ENCODE results near the gene STARD9.
A peak's percentile ranks its signal among the peaks of the same experiment; 100 is the strongest.
"Not testable (repeated sequence)": the region's sequence is repeated elsewhere in the genome, so short reads cannot be mapped to it uniquely, and the experiment has no call there.

Gene STARD9

DNA sequence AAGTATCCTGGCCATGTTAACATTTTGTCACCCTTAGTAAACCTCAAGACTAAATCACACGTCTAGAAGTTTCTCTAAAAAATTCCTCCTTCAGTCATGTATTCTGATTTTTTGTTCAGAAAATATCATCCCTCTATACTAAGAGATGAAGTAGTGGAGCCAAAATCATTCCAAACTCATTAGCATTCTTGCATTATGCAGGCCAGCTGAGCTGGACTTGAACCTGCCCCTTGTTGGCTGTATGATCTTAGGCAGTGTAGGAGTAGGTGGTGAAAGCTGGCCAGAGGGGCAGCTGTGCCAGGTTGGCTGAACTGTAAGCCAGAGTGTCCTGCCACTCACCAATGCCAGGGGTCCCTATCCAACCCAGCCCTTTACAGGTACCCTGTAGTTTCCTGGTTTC, 92.4 kb downstream of the STARD9 start:
- TF ChIP-seq, protein P1, sequence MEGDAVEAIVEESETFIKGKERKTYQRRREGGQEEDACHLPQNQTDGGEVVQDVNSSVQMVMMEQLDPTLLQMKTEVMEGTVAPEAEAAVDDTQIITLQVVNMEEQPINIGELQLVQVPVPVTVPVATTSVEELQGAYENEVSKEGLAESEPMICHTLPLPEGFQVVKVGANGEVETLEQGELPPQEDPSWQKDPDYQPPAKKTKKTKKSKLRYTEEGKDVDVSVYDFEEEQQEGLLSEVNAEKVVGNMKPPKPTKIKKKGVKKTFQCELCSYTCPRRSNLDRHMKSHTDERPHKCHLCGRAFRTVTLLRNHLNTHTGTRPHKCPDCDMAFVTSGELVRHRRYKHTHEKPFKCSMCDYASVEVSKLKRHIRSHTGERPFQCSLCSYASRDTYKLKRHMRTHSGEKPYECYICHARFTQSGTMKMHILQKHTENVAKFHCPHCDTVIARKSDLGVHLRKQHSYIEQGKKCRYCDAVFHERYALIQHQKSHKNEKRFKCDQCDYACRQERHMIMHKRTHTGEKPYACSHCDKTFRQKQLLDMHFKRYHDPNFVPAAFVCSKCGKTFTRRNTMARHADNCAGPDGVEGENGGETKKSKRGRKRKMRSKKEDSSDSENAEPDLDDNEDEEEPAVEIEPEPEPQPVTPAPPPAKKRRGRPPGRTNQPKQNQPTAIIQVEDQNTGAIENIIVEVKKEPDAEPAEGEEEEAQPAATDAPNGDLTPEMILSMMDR (IDR thresholded peaks at IDR 0.05; ENCODE audit: insufficient read depth, low read depth, low read length, missing control alignments) = no peak
- H3K4me3 ChIP-seq (ENCODE audit: low read depth, low read length) = no peak overlapping the region
- no peak for DNase-seq (ENCODE audit: low read depth)

DNA sequence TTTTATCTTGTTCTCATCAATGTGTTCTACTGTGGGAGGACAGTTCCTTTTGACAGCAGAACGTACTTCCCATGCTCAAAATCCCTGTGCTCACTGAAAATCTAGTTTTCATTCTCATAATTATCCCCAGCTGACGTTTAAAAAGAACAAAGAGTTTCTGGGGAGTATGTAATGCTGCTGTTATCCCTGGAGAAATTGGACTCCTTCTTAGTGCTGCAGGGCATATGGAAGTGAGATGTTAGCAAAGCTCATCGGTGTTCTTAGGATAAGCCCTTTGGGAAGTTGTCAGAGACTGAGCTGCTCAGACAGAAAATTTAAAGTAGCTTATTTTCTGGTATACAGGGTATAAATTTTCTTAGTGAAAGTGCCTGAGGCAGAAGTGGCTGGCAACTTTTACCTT, 95.0 kb downstream of the STARD9 start:
- TF ChIP-seq, protein P1 (IDR thresholded peaks at IDR 0.05; ENCODE audit: insufficient read depth, low read depth, low read length, missing control alignments) = no peak
- H3K4me3 ChIP-seq (ENCODE audit: low read depth, low read length) = no peak overlapping the region
- no peak for DNase-seq (ENCODE audit: low read depth)

DNA sequence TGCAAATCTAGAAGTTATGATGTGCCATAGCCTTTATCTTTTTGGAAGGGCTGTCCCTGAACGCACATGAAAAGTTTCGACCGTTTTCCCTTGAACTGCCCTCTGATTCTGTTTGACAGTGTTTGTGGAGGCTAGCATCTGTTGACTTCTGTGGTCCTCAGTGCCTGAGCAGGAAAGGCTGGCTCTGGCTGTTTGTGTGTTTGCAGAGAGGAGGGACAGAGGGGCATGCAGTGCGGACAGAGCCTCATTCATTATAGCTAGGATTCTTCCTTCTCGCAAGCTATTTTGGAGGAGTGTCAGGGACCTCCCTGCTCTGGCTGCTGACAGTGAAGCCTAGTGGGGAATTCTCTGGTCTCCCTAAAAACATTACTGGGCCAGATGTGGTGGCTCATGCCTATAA, 97.0 kb downstream of the STARD9 start:
- TF ChIP-seq, protein P1 (IDR thresholded peaks at IDR 0.05; ENCODE audit: insufficient read depth, low read depth, low read length, missing control alignments) = no peak
- no peak overlapping the region for H3K4me3 ChIP-seq (ENCODE audit: low read depth, low read length)
- no peak for DNase-seq (ENCODE audit: low read depth)

DNA sequence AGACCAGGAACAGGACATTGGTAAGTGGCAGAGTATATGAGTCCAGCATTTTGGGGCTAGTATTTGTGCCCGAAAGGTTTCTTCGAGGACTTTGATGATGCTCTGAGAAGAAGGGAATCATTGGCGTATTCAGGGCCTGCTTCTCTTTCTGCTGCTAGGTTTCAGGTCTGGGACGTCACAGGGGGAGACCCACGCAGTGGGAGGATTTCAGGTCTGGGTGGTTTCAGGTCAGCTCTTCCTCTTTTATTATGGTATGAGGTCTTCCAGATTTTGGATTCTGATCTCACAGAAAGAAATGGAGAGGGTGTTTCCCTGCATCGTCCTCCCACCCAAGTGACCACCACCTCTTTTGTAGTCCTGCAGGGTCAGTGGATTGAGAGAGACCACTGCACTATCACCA, 99.1 kb downstream of the STARD9 start:
- TF ChIP-seq, protein P1 (IDR thresholded peaks at IDR 0.05; ENCODE audit: insufficient read depth, low read depth, low read length, missing control alignments) = no peak
- no peak for DNase-seq (ENCODE audit: low read depth)
- no peak overlapping the region for H3K4me3 ChIP-seq (ENCODE audit: low read depth, low read length)

DNA sequence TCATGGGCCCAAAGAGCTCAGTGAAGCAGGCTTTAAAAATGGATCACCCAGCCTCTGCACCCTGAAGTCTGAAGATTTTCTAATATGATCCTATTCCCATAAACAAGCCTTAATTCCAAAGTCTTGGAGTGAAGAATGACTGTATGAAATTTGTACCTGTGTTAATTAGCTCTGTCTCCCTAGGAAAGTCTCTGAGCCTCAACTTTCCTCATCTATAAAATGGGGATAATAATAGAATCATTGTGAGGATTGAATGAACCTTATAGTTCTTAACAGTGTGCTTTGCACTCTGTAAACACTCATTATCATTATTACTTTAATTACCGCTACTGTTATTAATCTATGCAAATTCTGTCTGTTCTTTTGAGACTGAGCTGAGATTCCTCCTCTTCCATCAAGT, 99.6 kb downstream of the STARD9 start:
- no peak overlapping the region for H3K4me3 ChIP-seq (ENCODE audit: low read depth, low read length)
- TF ChIP-seq, protein P1 (IDR thresholded peaks at IDR 0.05; ENCODE audit: insufficient read depth, low read depth, low read length, missing control alignments) = no peak
- DNase-seq (ENCODE audit: low read depth) = no peak

DNA sequence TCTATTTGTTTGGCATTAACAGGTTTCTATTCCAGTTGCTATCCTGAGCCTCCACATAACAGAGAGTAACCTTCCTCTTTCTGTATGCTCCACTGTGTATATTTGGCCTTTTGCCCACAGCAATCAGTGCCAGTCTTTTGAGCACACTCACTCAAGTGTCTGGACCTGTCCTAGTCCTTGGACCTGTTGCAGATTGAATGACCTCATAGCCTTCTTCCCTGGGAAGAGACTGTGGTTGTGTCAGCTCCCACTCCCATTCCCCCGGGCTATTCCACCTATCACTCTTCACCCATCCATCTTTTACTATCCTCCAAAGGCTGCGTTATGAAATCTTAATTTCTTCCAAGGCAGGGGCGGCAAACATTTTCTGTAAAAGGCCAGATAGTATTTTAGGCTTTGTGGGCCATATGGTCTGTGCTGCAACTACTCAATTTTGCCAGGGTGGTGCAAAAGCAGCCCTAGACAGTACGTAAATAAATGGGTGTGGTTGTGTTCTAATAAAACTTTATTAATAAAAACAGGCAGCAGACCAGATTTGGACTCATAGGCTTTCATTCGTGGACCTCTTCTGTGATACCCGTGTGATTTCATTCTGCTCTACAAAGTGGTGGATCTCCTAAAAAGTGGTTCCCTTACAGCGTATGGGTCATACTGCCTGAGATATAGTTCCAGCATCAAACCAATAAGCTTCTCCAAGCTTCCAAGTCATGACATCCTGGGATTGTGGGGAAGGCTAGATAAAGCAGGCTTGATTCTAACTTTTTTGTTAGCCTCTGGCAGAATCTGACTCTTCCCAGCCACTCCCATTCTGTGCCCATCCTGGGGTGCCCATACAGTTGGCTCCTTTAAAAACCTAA, 104.1 kb downstream of the STARD9 start:
- no peak overlapping the region for H3K4me3 ChIP-seq (ENCODE audit: low read depth, low read length)
- no peak for DNase-seq (ENCODE audit: low read depth)
- TF ChIP-seq, protein P1 (IDR thresholded peaks at IDR 0.05; ENCODE audit: insufficient read depth, low read depth, low read length, missing control alignments) = no peak

DNA sequence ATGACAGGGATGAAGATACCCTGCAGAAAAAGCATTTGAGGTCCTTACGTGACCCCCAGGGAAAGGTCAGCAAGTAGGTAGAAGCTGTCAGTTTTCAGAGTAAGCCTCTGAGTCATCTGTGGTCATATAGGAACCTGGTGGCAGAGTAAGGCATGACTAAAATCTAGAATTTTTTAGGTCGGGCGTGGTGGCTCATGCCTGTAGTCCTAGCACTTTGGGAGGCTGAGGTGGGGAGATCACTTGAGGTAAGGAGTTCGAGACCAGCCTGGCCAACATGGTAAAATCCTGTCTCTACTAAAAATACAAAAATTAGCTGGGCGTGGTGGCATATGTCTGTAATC, 104.7 kb downstream of the STARD9 start:
- peak; percentile 67 for DNase-seq (ENCODE audit: low read depth)
- not testable (repeated sequence) for H3K4me3 ChIP-seq (ENCODE audit: low read depth, low read length)
